DOHH2 (cell line): ENCODE data around the gene PRDM15.

ENCODE experiments used
- CTCF ChIP-seq: fragments of 200-600 bp; sonication (generic); IDR thresholded peaks from one replicate; pipeline ENCODE4 v1.5.1; 2014; ENCODE audit warnings: antibody characterized with exemption, mild to moderate bottlenecking, low read depth, low read length; ENCODE audit not compliant: poor library complexity, severe bottlenecking
- EZH2phosphoT487 ChIP-seq: fragments of 200-600 bp; sonication (generic); IDR thresholded peaks from 2 replicates; pipeline ENCODE4 v1.6.1; 2017; ENCODE audit warnings: borderline replicate concordance, mild to moderate bottlenecking, antibody characterized with exemption, low read length, moderate library complexity, mixed read lengths

GRCh38 chr21:41763398-41763931 is 115.7 kb downstream of the PRDM15 start:
- no peak for TF ChIP-seq CTCF
- no peak for TF ChIP-seq EZH2phosphoT487
